Activated CD8-positive, alpha-beta memory T cell treated with anti-CD3 and anti-CD28 coated beads, Interleukin-2, amount 50 U/mL, for 1 hour (primary cell): ENCODE measurements around the gene RFX3.

ENCODE experiments used
- DNase-seq: peaks from one replicate; pipeline ENCODE4 v3.0.0-alpha.2; 2020; ENCODE audit errors: extremely low read depth

The RFX3 gene

DNA sequence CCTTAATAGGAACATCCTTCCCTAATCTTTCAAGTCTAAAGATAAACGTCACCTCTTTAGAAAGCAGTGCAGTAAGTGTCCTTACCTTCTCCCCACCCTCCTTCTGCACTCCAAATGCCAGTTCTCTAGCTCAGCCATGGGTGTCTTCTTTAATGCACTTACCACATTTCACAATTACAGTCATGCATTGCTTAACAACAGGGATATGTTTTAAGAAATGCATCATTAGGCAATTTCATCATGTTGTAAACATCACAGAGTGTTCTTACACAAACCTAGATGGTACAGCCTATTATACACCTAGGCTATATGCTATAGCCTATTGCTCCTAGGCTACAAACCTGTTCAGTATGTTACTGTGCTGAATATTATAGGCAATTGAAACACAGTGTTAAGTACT, 91.2 kb downstream of the RFX3 start:
- no peak for DNase-seq

DNA sequence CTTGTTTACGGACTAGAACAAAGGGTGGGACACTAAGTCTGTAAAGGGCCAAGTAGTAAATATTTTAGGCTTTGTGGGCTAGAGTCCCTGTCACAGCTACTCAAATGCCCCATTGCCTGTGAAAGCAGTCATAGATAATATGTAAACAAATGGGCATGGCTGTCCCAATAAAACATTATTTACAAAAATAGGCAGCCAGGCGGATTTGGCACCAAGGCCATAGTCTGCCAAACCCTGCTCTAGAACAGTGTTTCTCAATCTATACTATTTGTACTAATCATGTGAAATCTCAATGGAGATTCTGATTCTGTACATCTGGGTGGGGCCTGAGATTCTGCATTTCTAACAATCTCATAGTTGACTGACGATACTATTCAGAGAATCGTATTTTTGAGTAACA, 92.0 kb downstream of the RFX3 start:
- DNase-seq = no peak

DNA sequence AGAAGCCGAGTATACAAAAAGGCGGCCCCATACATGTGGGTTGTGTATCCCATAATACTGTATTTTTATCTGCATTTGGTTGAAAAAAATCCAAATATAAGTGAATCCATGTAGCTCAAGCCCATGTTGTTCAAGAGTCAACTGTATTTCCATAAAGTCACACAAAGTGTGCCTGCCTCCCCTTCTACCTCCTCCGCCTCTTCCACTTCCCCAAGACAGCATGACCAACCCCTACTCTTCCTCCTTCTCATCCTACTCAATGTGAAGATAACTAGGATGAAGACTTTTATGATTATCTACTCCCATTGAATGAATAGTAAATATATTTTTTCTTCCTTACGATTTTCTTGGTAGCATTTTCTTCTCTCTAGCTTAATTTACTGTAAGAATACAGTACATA, 92.7 kb downstream of the RFX3 start:
- no peak for DNase-seq

DNA sequence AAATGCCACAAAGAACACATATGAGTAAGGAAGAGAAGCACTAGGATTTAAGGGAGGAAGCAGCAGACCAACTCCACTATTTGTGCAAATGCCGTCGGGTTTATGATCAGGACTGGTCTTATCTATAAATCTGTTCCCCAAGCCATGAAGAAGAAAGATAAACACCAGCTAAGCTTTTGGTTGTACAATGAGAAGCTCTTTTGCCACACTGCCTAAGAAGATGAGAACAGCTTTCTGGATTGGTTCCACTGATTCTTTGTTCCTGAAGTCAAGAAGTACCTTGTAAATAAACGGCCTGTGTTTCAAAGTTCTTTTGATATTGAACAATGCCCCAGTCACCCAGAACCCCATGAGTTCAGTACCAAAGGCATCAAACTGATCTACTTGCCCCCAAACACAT, 93.9 kb downstream of the RFX3 start:
- no peak for DNase-seq

DNA sequence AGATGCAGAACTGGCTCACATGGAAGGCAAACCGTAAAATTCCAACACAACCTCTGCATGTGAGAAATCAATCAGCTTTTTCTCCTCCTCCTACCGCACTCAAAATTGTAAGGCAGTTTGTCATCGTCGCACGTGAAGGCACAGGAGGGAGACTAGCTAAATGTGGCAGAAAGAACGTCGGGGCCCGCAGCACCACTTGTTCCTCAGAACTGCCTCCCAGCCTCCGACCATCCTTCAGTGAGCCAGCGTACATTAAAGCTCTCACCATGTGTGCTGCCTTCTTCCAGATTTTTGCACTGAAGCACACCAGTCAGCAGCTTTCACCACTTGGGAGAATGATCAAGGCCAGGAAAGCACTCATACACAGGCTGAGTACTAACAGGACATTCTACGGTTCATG, 105.9 kb downstream of the RFX3 start:
- DNase-seq = no peak

DNA sequence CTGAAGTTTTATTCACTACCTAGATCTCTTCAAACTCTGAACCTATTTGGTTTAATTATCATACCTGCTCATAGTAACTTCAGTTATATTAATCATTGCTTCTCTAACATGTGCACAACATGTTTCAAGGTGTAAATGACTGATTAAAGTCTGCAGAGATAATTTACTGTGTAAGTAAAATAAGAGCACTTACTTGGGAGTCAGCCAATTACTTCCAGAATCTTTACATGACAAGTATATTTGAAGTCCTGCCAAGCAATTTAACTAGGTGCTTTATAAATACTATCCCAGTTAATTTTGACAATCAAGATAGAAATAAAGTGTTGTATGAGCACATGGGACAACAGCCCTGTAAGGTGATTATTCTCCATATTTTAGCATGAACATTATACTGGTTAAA, 109.9 kb downstream of the RFX3 start:
- no peak for DNase-seq

DNA sequence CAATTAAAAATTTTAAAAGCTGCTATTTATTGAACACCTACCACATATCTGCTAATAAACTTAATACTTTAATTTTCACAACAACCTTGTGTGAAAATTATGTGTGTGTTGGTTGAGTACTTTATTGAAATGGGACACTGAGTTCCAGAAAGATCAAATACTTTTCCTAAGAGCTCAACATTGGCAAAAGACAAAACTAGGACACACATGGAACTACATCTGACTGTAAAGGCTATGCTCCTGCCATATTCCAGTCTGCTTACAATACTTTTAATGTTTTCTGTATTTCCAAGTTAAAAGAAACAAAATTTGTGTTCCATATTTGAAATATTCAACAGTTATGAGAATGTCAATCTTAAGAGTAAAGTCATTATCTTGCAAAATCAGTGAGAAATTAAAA, 111.8 kb downstream of the RFX3 start:
- DNase-seq = no peak

DNA sequence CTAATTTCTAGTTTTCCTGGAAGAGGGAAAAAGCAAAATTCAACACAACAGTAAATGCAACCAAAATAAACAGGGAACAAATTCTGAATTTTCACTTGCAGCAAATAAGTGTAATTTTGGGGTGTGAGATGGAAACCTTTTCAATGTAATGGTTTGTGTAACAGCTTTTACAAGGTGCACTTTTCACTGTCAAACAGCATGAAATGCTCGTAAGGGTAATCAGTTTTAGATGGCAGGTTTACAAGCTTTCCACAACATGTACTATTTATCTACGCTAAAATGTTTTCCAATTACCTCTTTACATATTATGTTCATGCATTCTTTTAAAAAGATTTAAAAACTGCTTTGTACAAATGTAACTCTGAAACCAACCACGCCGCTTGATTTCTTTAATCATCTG, 115.3 kb downstream of the RFX3 start:
- no peak for DNase-seq

DNA sequence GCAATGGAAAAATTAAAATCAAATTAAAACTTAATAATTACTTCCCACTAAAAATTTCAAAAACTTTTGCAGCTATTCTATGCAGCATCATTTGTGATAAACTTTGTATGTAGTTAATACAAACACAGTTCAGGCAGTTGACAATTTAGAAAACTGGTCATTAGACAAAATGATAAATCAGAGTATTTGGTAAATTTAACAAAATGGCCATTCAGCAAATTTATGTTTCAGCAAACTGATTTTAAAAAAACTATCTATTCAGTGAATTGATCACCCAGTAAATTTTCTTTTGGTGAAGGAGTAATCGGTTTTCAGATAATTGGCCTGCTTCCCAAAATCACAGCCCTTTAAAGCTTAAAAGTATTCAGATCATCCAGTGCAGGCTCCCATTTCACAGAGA, 116.3 kb downstream of the RFX3 start:
- DNase-seq = no peak

DNA sequence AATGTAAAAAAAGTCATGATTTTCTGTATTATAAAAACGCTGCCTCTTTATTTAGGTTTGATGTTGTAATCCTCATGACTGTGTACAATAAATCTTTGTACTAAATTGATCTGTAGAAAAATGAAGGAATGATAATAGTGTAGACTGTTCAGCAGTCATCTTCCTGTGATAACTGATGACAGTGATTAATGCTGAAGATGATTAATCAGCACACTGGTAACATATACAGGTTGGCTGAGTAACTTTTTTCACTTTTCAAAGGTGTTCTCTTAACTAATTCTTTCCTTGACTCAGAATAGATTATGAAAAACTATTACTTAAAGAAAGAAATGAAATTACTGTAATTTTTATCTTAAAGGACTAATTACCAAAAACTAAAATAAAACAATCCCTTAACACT, 122.5 kb downstream of the RFX3 start:
- DNase-seq = no peak

DNA sequence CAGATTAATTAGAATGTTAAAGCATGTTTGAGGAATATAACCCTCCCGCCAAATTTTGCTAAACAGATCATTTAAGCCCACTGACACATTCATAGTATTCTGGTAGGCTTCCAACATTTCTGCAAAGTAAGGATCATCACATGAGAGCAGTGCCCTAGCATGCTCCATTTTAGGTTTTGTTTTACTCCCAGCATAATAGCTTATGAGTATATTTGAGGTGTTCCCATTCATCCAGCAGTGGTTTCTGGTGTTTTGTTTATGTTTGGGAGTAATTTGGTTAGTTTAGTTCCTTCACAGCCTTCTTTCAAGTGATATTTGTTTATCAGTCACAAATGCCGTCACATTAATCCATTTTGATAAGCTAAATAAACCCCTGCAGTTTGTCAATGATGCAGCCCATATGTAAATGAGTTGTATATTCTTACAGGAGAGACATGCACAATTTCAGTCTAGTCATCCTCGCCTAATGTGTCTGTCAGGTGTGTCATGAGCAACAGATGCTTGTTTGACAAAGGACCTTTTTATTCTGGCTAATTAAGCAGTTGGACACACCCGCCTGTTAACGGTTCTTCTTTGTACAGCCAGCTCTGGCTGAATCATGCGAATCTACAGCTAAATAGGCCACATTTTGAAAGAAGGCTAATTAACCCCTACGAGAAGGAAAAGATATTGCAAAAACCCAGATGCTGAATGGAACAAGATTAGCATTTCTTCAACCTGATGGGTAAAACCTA, 124.4 kb downstream of the RFX3 start:
- DNase-seq = no peak

DNA sequence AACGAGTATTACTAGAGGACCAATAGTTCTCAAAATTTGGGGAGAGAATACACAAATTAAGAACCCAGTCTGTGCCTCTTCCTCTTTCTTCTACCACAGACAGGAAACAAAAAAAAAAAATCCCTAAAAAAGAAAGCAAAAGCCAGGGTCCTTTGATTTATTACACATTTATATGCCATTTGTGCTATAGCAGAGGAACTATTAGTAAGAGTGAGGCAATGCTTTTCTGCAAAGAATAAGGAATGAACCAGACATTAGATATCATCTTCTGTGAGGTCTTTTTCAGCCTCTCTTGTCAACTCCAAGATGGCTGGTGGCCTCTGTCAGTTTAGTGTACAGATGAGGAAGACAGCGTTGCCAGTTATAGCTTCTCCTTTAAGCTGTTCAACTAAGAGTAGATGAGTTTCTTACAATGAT, 127.6 kb downstream of the RFX3 start:
- no peak for DNase-seq

DNA sequence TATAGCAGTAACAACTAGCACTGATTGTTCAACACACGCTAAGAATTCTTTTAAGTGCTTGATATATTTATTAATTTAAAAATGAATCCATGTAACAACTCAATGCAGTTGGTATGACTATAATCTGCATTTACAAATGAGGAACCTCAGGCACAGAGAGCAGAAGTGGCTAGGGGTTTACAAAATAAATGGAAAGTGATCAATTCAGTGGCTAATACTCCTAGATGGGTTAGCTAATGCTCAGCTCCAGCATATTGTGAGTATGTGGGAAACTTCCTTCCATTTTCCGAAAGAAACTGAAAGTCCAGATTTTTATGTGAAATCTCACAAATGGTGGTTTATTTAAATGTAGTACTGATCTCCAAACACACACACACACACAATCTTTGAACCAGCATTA, 128.0 kb downstream of the RFX3 start:
- no peak for DNase-seq

DNA sequence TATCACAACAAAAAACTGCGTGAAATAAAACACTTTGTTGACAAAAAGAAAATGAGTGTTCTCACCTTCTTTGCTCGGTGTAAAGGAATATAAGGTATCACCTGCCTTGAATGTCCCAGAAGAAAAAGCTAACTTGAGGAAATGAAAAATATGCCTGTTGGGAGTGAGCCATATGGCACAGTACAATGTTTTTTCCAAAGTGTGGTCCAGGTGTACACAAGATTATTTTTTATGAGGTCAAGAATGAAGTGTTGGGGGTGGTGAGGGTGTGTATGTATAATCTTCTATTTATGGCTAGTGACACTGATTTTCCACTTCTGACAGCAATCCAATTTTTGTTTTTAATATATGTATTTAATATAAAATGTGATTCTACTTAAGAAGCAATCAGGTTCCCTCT, 134.4 kb downstream of the RFX3 start:
- DNase-seq = no peak

DNA sequence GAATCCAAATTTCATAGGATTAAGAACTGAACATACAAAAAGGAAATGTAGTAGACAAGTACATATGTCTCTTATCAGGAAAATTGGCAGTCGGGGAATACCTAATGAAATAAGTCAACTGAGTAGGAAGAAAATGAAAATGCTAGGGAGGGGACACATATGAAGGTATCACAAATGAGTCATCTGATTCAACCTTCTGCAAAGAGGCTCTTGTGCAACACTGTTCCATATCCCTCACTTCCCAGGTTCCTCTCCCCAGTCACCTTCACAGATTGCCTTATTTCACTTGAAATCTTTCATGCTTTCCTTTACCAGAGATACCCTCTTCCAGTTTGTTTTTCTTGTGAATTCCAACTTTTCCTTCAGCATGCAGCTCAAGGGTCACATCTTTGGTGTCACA, 139.0 kb downstream of the RFX3 start:
- DNase-seq = no peak

DNA sequence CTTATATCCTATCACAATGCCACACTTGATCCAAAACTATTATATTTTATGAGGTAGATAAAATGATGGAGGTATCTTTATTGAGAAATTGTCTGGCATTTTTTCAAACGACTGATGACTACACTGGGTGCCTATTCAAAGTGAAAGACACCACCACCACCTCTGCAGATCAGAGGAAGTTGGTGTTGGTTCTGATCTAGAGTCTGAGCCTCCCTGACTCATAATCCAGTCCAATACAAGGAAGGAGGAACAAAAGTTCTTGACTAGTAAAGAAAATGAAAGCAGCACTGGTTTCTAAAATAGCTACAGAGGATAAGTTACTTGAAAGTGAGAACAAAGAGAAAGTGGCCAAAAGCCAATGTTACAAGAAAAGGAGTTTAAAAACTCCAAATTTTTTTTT, 139.9 kb downstream of the RFX3 start:
- DNase-seq = no peak

DNA sequence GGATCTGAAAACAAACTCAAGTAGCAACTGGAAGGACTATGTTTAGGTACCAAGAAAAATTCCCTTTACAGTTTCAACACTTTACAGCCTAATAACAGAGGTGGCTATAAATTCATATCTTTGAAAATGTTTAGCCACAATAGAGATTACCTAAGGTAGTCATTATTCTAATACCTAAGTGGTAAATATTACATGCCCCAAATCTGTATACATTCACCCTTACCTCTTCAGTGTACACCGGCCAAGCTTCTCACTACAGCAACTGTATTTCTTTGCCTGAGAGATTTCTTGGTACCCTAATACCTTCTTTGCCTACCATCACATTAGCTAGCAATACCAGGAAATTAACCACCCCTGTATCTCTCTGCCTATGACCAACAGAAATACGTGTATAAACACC, 154.0 kb downstream of the RFX3 start:
- DNase-seq = no peak

DNA sequence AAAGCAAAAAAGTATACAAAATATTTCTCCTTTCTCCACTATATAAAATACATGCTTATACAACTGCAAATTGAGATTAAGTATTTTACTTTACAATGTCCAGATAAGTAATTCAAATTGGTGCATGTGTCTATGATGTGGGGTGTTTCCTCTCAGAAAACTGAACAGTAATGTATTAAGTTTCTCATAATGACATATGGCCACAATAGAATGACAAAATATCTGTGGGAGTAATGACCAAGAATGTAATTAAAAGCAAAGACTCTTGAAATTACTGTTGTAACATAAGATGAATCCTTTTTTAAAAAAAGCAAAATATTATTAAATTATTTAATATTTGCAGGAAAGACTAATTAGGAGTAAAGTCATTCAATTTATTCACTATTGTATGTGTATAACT, 155.1 kb downstream of the RFX3 start:
- DNase-seq = no peak

DNA sequence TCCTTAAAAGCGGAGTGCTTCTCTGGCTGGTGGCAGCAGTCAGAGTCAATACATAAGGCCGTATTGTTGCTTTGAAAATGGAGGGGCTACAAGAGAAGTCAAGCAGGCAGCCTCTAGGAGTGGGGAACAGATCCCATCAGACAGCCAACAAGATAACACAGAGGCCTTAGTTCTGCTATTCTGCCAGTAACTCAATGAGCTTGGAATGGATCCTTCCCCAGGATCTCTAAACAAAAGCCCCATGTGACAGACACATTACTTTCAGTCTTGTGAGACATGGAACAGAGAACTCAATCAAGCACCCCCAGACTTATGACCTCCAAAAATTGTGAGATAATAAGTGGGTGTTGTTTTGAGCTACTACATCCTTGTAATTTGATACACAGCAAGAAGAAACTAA, 158.6 kb downstream of the RFX3 start:
- no peak for DNase-seq

DNA sequence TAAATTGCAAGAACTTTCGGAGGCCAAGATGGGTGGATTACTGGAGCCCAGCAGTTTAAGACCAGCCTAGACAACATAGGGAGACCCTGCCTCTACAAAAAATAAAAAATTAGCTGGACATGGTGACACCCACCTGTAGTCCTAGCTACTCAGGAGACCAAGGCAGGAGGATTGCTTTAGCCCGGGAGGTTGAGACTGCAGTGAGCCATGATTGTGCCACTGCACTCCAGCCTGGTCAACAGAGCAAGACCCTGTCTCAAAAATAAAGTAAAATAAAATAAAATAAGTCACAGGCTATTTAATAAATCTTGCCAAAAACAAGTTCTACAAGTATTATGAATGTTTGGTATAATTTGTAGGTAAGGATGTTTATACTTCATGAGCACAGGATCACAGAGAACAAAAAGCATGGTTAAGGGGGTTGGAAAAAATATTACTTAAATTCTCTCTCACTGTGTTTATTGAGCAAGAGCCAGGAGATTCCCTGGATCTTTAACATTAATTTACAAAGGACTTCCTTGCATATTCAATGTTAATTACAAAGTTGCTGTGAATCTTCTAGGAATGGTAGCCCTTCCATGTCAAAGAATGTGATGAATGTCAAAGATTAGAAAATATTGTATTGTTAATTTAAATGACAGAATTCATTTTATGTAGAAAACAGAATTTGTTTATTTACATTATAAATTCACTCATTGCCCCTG, 164.0 kb downstream of the RFX3 start:
- no peak for DNase-seq

DNA sequence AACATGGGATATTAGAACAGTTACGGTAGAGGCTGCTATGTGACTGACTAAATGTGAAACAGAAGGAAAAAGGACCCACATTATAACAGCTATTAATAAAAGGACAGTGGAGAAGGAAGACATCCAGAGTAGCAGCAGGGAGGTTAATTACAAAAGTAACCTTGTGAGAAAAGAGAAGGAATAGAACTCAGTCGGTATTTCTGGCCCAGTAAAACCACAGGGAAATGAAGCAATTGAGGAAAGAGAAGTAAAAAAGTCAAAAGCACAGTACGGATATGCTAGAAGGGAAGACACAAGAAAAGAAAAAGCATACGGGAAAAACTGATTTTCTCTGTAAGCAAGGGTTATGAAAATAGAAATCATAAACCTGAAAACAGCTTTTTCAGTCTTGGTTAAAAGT, 164.7 kb downstream of the RFX3 start:
- DNase-seq = no peak

DNA sequence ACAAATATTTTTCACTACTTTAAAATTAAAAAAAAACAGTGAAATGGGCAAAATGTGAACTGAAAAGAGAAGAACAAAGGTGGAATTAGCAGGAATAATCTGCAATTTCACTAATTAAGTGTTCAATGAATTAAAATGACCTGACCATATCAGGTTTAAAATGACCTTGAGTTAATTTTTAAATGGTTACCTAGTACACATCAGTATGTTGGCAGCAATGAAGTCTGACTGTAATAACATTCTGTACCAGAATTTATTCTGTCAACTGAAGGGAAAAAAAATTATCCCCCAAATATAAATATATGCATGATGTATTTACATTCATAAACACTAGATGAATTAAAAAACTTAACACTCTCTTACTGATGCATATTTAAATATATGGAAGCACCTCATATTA, 165.6 kb downstream of the RFX3 start:
- no peak for DNase-seq

DNA sequence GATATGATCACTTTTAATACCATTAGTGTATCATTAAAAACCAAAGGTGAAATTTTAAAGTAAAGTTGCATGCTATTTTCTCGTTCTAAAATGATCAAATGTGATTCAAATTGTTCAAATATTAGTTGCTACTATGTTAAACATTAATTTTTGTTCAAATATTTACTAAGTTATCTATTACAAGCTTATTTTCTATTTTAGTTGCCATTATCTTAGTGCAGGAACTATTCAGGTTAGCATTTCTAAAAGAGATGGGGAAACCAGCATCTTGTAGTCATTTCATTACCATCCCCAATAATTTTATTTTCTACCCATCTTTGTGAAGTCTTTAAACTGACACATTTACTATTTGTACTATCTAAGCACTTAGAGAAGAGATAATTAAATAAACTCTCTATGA, 166.0 kb downstream of the RFX3 start:
- no peak for DNase-seq
